Measurements from ENCODE around the gene BDNF.
A peak's percentile ranks its signal among the peaks of the same experiment; 100 is the strongest.
"Not testable (repeated sequence)": the region's sequence is repeated elsewhere in the genome, so short reads cannot be mapped to it uniquely, and the experiment has no call there.

The BDNF gene

GRCh38 chr11:27640954-27641353 is 59.3 kb downstream of the BDNF start:
- Histone ChIP-seq H3K36me3 (ENCODE audit: insufficient read depth, low read length) (no peaks in the 10 kb centered on the region), H3K4me1 (ENCODE audit: insufficient read depth, low read length) (peaks cover 15% of the 10 kb centered on the region), H3K9ac (ENCODE audit: low read depth, low read length) (no peak overlapping the region), H3K9me3 (ENCODE audit: control insufficient read depth, insufficient read depth, low read length) (no peaks in the 10 kb centered on the region)

GRCh38 chr11:27635567-27636037 is 64.7 kb downstream of the BDNF start:
- Histone ChIP-seq H3K9me3 (ENCODE audit: control insufficient read depth, insufficient read depth, low read length) (no peaks in the 10 kb centered on the region), H3K36me3 (ENCODE audit: insufficient read depth, low read length) (peaks cover 2% of the 10 kb centered on the region; the same call in 1 of the 2 replicates), H3K9ac (ENCODE audit: low read depth, low read length) (peak overlapping the region; percentile 42), H3K4me1 (ENCODE audit: insufficient read depth, low read length) (peaks cover 23% of the 10 kb centered on the region)

DNA sequence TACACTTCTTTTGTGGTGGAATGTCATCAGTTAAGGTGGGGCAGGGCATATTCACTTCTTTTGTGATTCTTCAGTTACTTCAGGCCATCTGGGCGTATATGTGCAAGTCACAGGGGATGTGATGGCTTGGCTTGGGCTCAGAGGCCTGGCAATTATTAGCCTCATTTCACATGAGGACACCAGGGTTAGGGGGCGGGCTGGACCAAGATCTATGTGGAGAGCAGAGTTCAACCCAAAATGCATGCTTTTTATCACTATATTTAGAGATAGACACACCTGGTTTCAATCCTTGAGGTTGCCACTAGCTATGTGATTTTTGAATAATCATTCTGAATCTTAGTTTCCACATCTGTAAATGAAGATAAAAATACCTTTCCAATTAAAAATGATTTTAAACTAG is 65.5 kb downstream of the BDNF start:
- H3K4me1 ChIP-seq (ENCODE audit: insufficient read depth, low read length), result peaks cover 23% of the 10 kb centered on the region
- H3K9ac ChIP-seq (ENCODE audit: low read depth, low read length), result peak overlapping the region; percentile 42
- not testable (repeated sequence) for H3K36me3 ChIP-seq (ENCODE audit: insufficient read depth, low read length); H3K9me3 ChIP-seq (ENCODE audit: control insufficient read depth, insufficient read depth, low read length)

GRCh38 chr11:27634282-27634681 is 66.0 kb downstream of the BDNF start:
- H3K36me3 ChIP-seq (ENCODE audit: insufficient read depth, low read length); H3K9me3 ChIP-seq (ENCODE audit: control insufficient read depth, insufficient read depth, low read length): not testable (repeated sequence)
- peak overlapping the region; percentile 65; the same call in 1 of the 2 replicates for H3K9ac ChIP-seq (ENCODE audit: low read depth, low read length)
- H3K4me1 ChIP-seq (ENCODE audit: insufficient read depth, low read length), result peaks cover 23% of the 10 kb centered on the region

GRCh38 chr11:27629023-27629422 is 71.2 kb downstream of the BDNF start:
- peaks cover 13% of the 10 kb centered on the region; the same call in 1 of the 2 replicates for H3K4me1 ChIP-seq (ENCODE audit: insufficient read depth, low read length)
- peak overlapping the region; percentile 19; the same call in 1 of the 2 replicates for H3K9ac ChIP-seq (ENCODE audit: low read depth, low read length)

DNA sequence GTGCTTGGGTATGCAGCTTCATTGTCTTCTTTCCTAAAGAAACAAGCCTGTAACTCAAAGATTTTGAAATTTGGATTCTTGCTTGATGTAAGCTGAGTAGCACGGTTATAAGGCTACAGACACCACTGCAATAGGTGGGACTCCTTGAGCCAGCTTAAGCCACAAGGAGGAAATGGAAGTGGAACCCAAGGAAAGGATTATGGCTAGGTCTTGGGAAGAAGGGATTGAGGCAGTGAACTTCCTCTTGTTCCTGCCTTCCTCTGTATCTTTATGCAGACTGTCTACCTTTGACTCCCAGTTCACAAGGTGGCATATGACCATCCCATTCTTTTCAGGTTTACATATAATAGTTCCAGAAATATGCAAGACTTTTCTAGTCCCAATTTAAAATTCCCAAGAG is 72.3 kb downstream of the BDNF start:
- no peaks in the 10 kb centered on the region for H3K9me3 ChIP-seq (ENCODE audit: control insufficient read depth, insufficient read depth, low read length)
- H3K36me3 ChIP-seq (ENCODE audit: insufficient read depth, low read length), result peaks cover 16% of the 10 kb centered on the region
- no peak overlapping the region for H3K9ac ChIP-seq (ENCODE audit: low read depth, low read length)
- peaks cover 13% of the 10 kb centered on the region; the same call in 1 of the 2 replicates for H3K4me1 ChIP-seq (ENCODE audit: insufficient read depth, low read length)

More at GRCh38 chr11:27629023-27629422, 71.2 kb downstream of the BDNF start:
- H3K36me3 ChIP-seq (ENCODE audit: insufficient read depth, low read length); H3K9me3 ChIP-seq (ENCODE audit: control insufficient read depth, insufficient read depth, low read length): not testable (repeated sequence)

GRCh38 chr11:27626938-27627586 is 73.2 kb downstream of the BDNF start:
- peaks cover 23% of the 10 kb centered on the region for H3K36me3 ChIP-seq (ENCODE audit: insufficient read depth, low read length)
- no peaks in the 10 kb centered on the region for H3K9me3 ChIP-seq (ENCODE audit: control insufficient read depth, insufficient read depth, low read length)
- H3K9ac ChIP-seq (ENCODE audit: low read depth, low read length), result no peak overlapping the region
- H3K4me1 ChIP-seq (ENCODE audit: insufficient read depth, low read length), result peaks cover 13% of the 10 kb centered on the region; the same call in 1 of the 2 replicates

GRCh38 chr11:27626269-27626937 is 73.9 kb downstream of the BDNF start:
- no peak overlapping the region for H3K9ac ChIP-seq (ENCODE audit: low read depth, low read length)
- peaks cover 30% of the 10 kb centered on the region for H3K36me3 ChIP-seq (ENCODE audit: insufficient read depth, low read length)
- H3K9me3 ChIP-seq (ENCODE audit: control insufficient read depth, insufficient read depth, low read length), result no peaks in the 10 kb centered on the region
- H3K4me1 ChIP-seq (ENCODE audit: insufficient read depth, low read length), result peaks cover 13% of the 10 kb centered on the region; the same call in 1 of the 2 replicates

DNA sequence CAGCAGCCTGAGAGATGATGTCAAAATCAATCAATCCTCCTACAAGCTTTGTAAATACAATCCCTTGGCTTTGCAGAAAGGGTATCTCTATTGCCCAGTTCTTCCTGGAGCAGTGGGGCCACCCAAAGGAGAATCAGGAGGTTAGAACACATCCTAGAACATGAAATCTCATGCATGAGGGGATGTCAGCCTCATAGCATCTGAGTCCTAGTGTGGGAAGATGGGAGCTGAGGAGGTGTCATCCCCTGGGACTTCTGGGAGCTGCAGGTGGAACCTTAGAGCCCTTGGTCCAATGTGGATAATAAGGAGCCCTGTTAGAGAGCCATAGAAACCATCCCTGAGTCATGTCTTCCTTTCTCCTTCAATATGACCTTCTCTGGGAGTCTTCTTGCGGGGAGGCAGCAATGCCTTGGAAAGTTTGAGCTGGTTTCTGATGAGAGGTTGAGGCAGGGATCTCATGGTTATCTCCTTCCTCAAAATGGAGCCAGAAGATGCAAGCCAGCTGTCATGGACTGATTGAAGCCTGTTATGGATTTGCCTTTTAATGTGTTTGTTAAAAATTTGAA is 74.8 kb downstream of the BDNF start:
- Histone ChIP-seq H3K9ac (ENCODE audit: low read depth, low read length) (no peak overlapping the region), H3K9me3 (ENCODE audit: control insufficient read depth, insufficient read depth, low read length) (no peaks in the 10 kb centered on the region), H3K36me3 (ENCODE audit: insufficient read depth, low read length) (peaks cover 32% of the 10 kb centered on the region)

GRCh38 chr11:27623945-27624523 is 76.2 kb downstream of the BDNF start:
- peaks cover 44% of the 10 kb centered on the region for H3K36me3 ChIP-seq (ENCODE audit: insufficient read depth, low read length)

More for the DNA sequence above, 74.8 kb downstream of the BDNF start:
- H3K4me1 ChIP-seq (ENCODE audit: insufficient read depth, low read length), result peaks cover 13% of the 10 kb centered on the region; the same call in 1 of the 2 replicates

GRCh38 chr11:27622541-27623300 is 77.5 kb downstream of the BDNF start:
- Histone ChIP-seq H3K4me1 (ENCODE audit: insufficient read depth, low read length) (peaks cover 8% of the 10 kb centered on the region; the same call in 1 of the 2 replicates), H3K9me3 (ENCODE audit: control insufficient read depth, insufficient read depth, low read length) (no peaks in the 10 kb centered on the region), H3K9ac (ENCODE audit: low read depth, low read length) (no peak overlapping the region), H3K36me3 (ENCODE audit: insufficient read depth, low read length) (peaks cover 49% of the 10 kb centered on the region)

More at GRCh38 chr11:27623945-27624523, 76.2 kb downstream of the BDNF start:
- no peak overlapping the region for H3K9ac ChIP-seq (ENCODE audit: low read depth, low read length)
- peaks cover 13% of the 10 kb centered on the region; the same call in 1 of the 2 replicates for H3K4me1 ChIP-seq (ENCODE audit: insufficient read depth, low read length)
- H3K9me3 ChIP-seq (ENCODE audit: control insufficient read depth, insufficient read depth, low read length), result no peaks in the 10 kb centered on the region

GRCh38 chr11:27621405-27622161 is 78.7 kb downstream of the BDNF start:
- Histone ChIP-seq H3K9me3 (ENCODE audit: control insufficient read depth, insufficient read depth, low read length) (no peaks in the 10 kb centered on the region), H3K4me1 (ENCODE audit: insufficient read depth, low read length) (peaks cover under 1% of the 10 kb centered on the region; the same call in 1 of the 2 replicates), H3K9ac (ENCODE audit: low read depth, low read length) (no peak overlapping the region), H3K36me3 (ENCODE audit: insufficient read depth, low read length) (peaks cover 57% of the 10 kb centered on the region)

DNA sequence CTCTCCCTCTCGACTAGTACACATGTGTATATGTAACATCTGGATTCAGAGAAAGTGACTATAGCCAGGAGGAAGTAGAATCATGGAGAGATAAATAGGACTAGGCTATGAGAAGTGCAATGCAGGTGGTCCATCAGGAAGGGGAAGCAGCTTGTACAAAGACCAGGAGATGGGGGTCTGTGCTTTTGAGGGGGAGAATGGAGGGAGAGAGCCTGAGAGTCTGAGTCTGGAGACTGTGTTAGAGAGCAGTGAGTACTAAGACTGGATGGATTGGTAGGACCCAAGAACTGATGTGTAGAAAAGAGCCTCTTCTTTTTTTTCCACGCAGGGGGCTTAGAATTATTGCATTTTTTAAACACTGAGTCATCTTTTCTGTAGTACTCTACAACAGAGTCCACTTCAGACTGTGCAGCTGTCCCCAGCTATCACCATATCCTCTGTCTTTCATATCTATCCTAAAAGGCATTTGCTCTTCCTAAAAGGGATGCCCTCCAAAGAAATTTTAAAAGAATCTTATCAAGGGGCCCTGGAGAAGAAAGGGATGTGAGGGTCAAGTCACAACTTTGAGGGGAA is 80.4 kb downstream of the BDNF start:
- Histone ChIP-seq H3K4me1 (ENCODE audit: insufficient read depth, low read length) (no peaks in the 10 kb centered on the region), H3K9ac (ENCODE audit: low read depth, low read length) (no peak overlapping the region), H3K9me3 (ENCODE audit: control insufficient read depth, insufficient read depth, low read length) (no peaks in the 10 kb centered on the region), H3K36me3 (ENCODE audit: insufficient read depth, low read length) (peaks cover 58% of the 10 kb centered on the region)

Data from ES-I3 (cell line).